Epithelial cell of prostate (primary cell): ENCODE measurements around the gene DNHD1.

Source experiments
- DNase-seq: peaks from one replicate; pipeline ENCODE4 v3.0.0-alpha.2; 2011; ENCODE audit warnings: low read depth, low spot score
- H3K27ac ChIP-seq: fragments of 450-650 bp; 2 replicates; pipeline ENCODE4 v1.5.1; 2017; ENCODE audit warnings: mild to moderate bottlenecking

Gene DNHD1

GRCh38 chr11:6497069-6497839, at the start of gene DNHD1:
Gene DNHD1, plus strand, starts transcription at chr11:6497280. Its CDS starts 936 bp downstream, at chr11:6498216.
- DNase-seq: no peak
- no peak within 1 kb of the TSS for H3K27ac ChIP-seq

GRCh38 chr11:6448574-6448973, 48.5 kb upstream of the DNHD1 start:
- DNase-seq: no peak
- no peak overlapping the region for H3K27ac ChIP-seq

GRCh38 chr11:6452219-6452618, 44.9 kb upstream of the DNHD1 start:
- no peak for DNase-seq
- no peak overlapping the region for H3K27ac ChIP-seq

GRCh38 chr11:6453152-6453551, 43.9 kb upstream of the DNHD1 start:
- H3K27ac ChIP-seq: no peak overlapping the region
- no peak for DNase-seq

- no peak overlapping the region for H3K27ac ChIP-seq
- DNase-seq: no peak
Observed at GRCh38 chr11:6455070-6455469, 42.0 kb upstream of the DNHD1 start.

- no peak for DNase-seq
- H3K27ac ChIP-seq: no peak overlapping the region
Observed at GRCh38 chr11:6456361-6457073, 40.6 kb upstream of the DNHD1 start.

- H3K27ac ChIP-seq: no peak overlapping the region
- no peak for DNase-seq
Observed at GRCh38 chr11:6457581-6458320, 39.3 kb upstream of the DNHD1 start.

- no peak for DNase-seq
- H3K27ac ChIP-seq: no peak overlapping the region
Observed at GRCh38 chr11:6458352-6459098, 38.6 kb upstream of the DNHD1 start.

- DNase-seq: no peak
- no peak overlapping the region for H3K27ac ChIP-seq
Observed at GRCh38 chr11:6459099-6459450, 38.0 kb upstream of the DNHD1 start.

GRCh38 chr11:6468712-6469495, 28.2 kb upstream of the DNHD1 start:
- H3K27ac ChIP-seq: no peak overlapping the region
- DNase-seq: no peak

- no peak overlapping the region for H3K27ac ChIP-seq
- DNase-seq: no peak
Observed at GRCh38 chr11:6469599-6469998, 27.5 kb upstream of the DNHD1 start.

- no peak for DNase-seq
Observed at GRCh38 chr11:6472934-6473333, 24.1 kb upstream of the DNHD1 start.

GRCh38 chr11:6473451-6474412, 23.3 kb upstream of the DNHD1 start, which contains the start of gene TRIM3:
Gene TRIM3, minus strand, starts transcription at chr11:6473941. Its CDS starts 8,246 bp downstream, at chr11:6465695.
- peak within 1 kb of the TSS; percentile 87 for H3K27ac ChIP-seq
- peak; percentile 24 for DNase-seq

More at GRCh38 chr11:6472934-6473333, 24.1 kb upstream of the DNHD1 start:
- no peak overlapping the region for H3K27ac ChIP-seq

- DNase-seq: no peak
Observed at GRCh38 chr11:6474413-6474792, 22.7 kb upstream of the DNHD1 start.

GRCh38 chr11:6474806-6475500, 22.1 kb upstream of the DNHD1 start:
- DNase-seq: no peak
- peak overlapping the region; percentile 87 for H3K27ac ChIP-seq

More at GRCh38 chr11:6474413-6474792, 22.7 kb upstream of the DNHD1 start:
- peak overlapping the region; percentile 87 for H3K27ac ChIP-seq

GRCh38 chr11:6475936-6476335, 21.1 kb upstream of the DNHD1 start:
- DNase-seq: no peak
- no peak overlapping the region for H3K27ac ChIP-seq

GRCh38 chr11:6476571-6476970, 20.5 kb upstream of the DNHD1 start:
- no peak overlapping the region for H3K27ac ChIP-seq

More at GRCh38 chr11:6476571-6476970, 20.5 kb upstream of the DNHD1 start:
- no peak for DNase-seq
